Retinal pigment epithelial cell (primary cell): ENCODE measurements around the gene KANSL1L.

Source experiments
- DNase-seq: peaks from one replicate; pipeline ENCODE4 v3.0.0-alpha.2; 2010; ENCODE audit warnings: low read depth
- H3K4me3 ChIP-seq: 2 replicates; pipeline ENCODE4 v1.5.1; 2011; ENCODE audit warnings: mild to moderate bottlenecking, low read length, control low read depth, moderate library complexity
- CTCF ChIP-seq: conservative IDR thresholded peaks from 2 replicates; pipeline ENCODE4 v1.5.1; 2011; ENCODE audit warnings: low read depth, low read length, control low read depth, inconsistent platforms

KANSL1L gene

DNA sequence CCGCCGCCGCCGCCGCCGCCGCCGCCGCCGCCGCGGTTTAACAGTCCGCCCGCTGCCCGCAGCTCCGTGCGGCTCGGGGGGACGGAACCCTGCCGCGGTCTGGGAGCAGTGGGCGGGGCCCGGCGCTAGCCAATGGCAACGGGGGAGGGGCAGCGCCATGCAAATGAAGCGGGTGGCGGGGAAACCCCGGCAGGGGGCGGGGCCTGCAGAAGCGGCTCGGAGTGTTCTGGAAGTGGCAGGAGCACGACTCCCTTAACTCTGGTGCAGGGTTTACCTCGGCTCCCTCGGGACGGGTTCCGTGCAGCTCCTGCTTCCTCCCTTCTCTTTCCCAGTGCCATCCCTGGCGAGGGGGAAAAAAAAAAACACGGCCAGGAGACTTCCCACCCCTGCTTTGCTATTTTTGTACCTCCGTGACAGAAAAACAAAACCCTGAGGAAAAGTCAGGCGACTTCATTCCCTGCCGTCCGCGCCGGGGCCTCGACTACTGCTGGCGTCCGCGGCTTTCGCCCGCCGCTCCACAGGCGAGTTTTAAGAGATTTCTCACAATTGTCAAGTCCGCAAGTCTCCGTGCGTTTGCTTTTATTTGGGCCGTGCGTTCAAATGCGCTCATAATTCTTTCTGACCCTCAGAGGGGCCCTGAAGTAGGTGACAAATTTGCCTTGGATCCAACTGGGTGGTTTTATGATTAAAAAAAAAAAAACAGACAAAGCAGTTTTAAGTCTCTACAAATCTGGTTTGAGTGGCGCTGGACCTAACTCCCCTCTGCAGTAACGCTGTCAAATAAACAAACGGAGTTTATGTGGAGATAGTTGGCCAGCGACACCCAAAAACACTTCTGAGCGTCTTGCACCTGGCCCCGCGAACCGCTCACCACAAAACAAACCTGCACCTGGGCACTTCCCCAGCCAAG, at the start of gene KANSL1L:
Gene KANSL1L (minus strand): TSS at position 101 of the 910 bp plus-strand sequence. CDS start 16,827 bp downstream, outside the sequence.
- TF ChIP-seq CTCF: no peak
- peak within 1 kb of the TSS; percentile 88 for H3K4me3 ChIP-seq
- DNase-seq: peak; percentile 88

DNA sequence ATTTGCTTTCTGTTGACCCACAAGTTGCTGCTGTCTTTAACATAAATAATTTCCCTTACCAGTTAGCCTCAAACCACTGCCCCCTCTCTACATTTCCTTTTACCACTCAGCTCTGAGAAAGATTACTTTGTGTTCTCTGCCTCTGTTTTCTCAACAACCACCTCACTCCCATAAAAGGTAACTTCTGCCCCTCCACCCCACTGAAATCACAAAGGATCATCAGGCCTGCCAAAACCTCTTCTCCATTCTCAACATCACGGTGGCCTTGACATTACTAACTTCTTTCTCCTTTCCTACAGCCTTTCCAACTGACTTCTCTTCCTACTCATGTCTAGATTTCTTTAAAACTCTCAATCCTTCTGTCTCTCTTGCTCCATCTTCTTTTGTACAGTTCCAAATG, 43.9 kb upstream of the KANSL1L start:
- TF ChIP-seq CTCF: no peak
- no peak overlapping the region for H3K4me3 ChIP-seq
- DNase-seq: no peak

GRCh38 chr2:210210185-210210584, 39.0 kb upstream of the KANSL1L start:
- no peak overlapping the region for H3K4me3 ChIP-seq
- no peak for DNase-seq
- TF ChIP-seq CTCF: no peak

DNA sequence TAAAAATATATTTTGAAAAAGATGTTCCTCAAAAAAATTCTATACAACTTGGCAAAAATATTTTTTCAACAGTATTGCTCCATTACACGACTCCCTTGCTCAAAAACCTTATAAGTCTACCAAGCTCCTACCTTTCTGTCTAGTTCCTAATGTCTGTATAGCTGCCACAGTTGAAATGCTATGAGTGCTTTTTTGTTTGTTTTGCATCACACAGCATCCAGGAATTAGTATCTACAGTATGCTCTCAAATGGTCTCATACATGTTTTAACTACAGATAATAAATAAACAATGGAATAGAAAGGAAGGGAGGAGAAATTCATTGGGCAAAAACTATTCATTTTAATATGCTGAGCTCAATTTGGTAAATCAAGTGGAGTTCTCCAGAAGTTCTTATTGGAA, 36.7 kb upstream of the KANSL1L start:
- no peak overlapping the region for H3K4me3 ChIP-seq
- DNase-seq: no peak
- TF ChIP-seq CTCF: no peak

GRCh38 chr2:210203558-210203957, 32.3 kb upstream of the KANSL1L start:
- no peak for DNase-seq
- TF ChIP-seq CTCF: no peak
- H3K4me3 ChIP-seq: no peak overlapping the region

DNA sequence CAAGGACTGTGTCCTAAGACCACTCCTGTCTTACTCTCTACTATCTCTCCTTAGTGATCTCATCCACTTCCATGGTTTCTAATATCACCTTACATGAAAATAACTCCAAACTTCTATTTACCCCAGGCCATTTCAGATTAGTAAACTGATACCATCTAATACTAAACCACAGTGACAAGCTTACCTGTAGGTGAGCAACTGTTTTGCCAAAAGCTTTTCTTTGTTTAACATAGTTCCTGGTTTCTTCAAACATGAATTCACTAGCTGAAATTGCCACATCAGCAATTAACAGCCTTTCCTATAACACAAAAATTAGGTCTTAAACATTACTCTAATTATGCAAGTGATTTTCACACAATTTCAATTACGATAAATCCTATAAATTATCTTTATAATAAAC, 31.9 kb upstream of the KANSL1L start:
- no peak for DNase-seq
- TF ChIP-seq CTCF: no peak

GRCh38 chr2:210199854-210200253, 28.6 kb upstream of the KANSL1L start:
- no peak overlapping the region for H3K4me3 ChIP-seq
- TF ChIP-seq CTCF: no peak
- DNase-seq: no peak

More for the DNA sequence above, 31.9 kb upstream of the KANSL1L start:
- no peak overlapping the region for H3K4me3 ChIP-seq
